ENCODE measurements around the gene HOXA4.

The HOXA4 gene

DNA sequence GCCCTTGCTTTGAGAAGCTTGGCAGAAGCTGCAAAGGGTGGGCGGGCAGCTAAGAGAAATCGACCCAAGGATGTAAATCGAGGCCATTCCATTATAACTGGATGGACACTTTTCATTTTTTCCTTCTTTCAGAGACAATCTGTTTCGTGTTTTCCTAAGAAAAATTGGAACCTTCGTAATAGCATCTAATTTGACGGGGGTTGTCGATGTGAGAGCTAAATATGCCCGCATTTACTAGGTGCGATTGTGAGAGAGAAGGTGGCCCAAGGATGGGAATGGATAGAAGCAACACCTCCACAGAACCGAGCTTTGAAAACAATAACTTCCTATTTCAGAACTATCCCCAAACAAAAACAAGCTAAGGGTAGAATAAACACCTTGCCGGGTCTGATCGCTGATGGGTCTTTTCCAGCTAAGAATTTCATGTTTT is 848 bp upstream of the HOXA4 start:
- Histone ChIP-seq H4K8ac (ENCODE audit: low read depth, low read length) (no peak overlapping the region), H3K14ac (ENCODE audit: low read length) (no peak overlapping the region), H2AFZ (ENCODE audit: low read length) (peak overlapping the region; percentile 98), H2BK15ac (ENCODE audit: low read length) (no peak overlapping the region), H2BK12ac (ENCODE audit: low read length) (no peak overlapping the region), H3K23ac (ENCODE audit: low read depth, low read length, poor library complexity) (no peak overlapping the region), H3K4me2 (ENCODE audit: insufficient read depth, low read length, poor library complexity, severe bottlenecking) (peak overlapping the region; percentile 61), H3K4me3 (ENCODE audit: low read length in 2 of 2) (peak overlapping the region in 1 of 2 donors; percentile 53), H2BK120ac (ENCODE audit: low read depth, low read length) (no peak overlapping the region), H3K18ac (ENCODE audit: low read length) (no peak overlapping the region), H3K4me1 (ENCODE audit: control insufficient read depth in 2 of 2, insufficient read depth in 1 of 2, low read depth in 1 of 2, low read length in 2 of 2) (peaks cover 0 to 3% of the 10 kb centered on the region in 2 donors), H3K9me3 (replicated peaks in 1 of 2; ENCODE audit: control insufficient read depth in 2 of 2, insufficient read depth in 1 of 2, low read depth in 1 of 2, low read length in 2 of 2) (peaks cover 0 to 8% of the 10 kb centered on the region in 2 donors), H2AK5ac (ENCODE audit: low read depth, low read length) (no peak overlapping the region), H3K79me1 (ENCODE audit: low read depth, low read length) (no peaks in the 10 kb centered on the region), H3K36me3 (replicated peaks in 1 of 2; ENCODE audit: control insufficient read depth in 2 of 2, insufficient read depth in 2 of 2, low read length in 2 of 2) (no peaks in the 10 kb centered on the region), H2BK5ac (ENCODE audit: low read length) (no peak overlapping the region), H4K91ac (ENCODE audit: low read depth, low read length, poor library complexity) (no peak overlapping the region), H3K9ac (ENCODE audit: low read depth, low read length, poor library complexity) (no peak overlapping the region), H3K4ac (ENCODE audit: low read length) (no peak overlapping the region), H3K27me3 (ENCODE audit: control insufficient read depth in 3 of 3, insufficient read depth in 3 of 3, low read depth in 1 of 3, low read length in 3 of 3) (peaks cover 21 to 100% (median 92%) of the 10 kb centered on the region in 3 experiments), H3K27ac (replicated peaks; ENCODE audit: low read length) (no peak overlapping the region)
- no CpG with 5 or more reads among the region's 12 CpGs for WGBS, 2 donors (ENCODE audit: extremely low coverage in 2 of 2, insufficient read length in 2 of 2, insufficient replicate concordance in 1 of 2)
- no peak for DNase-seq (ENCODE audit: low spot score)

DNA sequence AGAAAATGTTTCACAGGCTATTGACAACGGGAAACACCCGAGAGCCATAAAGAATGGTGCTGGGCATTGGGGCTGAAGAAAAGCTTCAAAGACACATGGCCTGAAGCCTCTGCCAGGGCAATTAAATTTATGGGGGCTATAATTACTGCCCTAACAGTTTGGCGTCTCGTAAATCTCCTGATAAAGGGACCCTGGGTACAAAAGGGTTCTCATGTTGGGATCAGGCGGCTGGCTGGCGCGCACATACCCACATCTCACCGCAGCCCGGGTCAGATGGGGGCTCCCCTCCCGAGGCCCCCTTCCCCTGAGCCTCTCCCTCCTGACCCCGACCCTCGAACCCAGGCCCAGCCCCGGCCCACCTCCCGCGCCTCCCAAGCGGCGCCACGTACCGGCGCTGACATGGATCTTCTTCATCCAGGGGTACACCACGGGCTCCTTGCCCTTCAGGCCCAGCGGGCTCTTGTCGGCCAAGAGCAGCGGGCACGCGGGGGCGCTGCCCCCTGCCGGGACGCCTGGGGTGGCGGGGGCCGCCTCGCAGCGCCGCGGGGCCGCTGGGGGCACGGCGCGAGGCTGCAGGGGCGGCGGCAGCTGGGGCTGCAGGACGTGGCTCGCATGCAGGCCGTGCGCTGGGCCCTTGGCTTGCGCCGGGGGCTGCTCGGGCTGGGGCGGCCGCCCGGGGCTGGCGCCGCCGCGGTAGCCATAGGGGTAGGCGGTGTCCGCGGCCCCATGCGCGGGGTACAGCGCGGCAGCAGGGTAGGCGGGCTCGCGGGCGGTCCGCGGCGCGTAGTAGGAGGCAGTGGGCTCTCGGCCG is 623 bp downstream of the HOXA4 start:
- Histone ChIP-seq H3K36me3 (replicated peaks in 1 of 2; ENCODE audit: control insufficient read depth in 2 of 2, insufficient read depth in 2 of 2, low read length in 2 of 2) (no peaks in the 10 kb centered on the region), H3K27me3 (ENCODE audit: control insufficient read depth in 3 of 3, insufficient read depth in 3 of 3, low read depth in 1 of 3, low read length in 3 of 3) (peaks cover 23 to 100% (median 93%) of the 10 kb centered on the region in 3 experiments), H3K4me2 (ENCODE audit: insufficient read depth, low read length, poor library complexity, severe bottlenecking) (peak overlapping the region; percentile 54), H3K18ac (ENCODE audit: low read length) (no peak overlapping the region), H2BK12ac (ENCODE audit: low read length) (no peak overlapping the region), H3K9ac (ENCODE audit: low read depth, low read length, poor library complexity) (no peak overlapping the region), H3K23ac (ENCODE audit: low read depth, low read length, poor library complexity) (no peak overlapping the region), H2BK15ac (ENCODE audit: low read length) (no peak overlapping the region), H2AFZ (ENCODE audit: low read length) (peak overlapping the region; percentile 98), H3K4me3 (ENCODE audit: low read length in 2 of 2) (no peak overlapping the region), H3K27ac (replicated peaks; ENCODE audit: low read length) (no peak overlapping the region), H2BK5ac (ENCODE audit: low read length) (no peak overlapping the region), H2BK120ac (ENCODE audit: low read depth, low read length) (no peak overlapping the region), H3K14ac (ENCODE audit: low read length) (no peak overlapping the region), H4K91ac (ENCODE audit: low read depth, low read length, poor library complexity) (no peak overlapping the region), H3K4ac (ENCODE audit: low read length) (no peak overlapping the region), H4K8ac (ENCODE audit: low read depth, low read length) (no peak overlapping the region), H2AK5ac (ENCODE audit: low read depth, low read length) (no peak overlapping the region), H3K79me1 (ENCODE audit: low read depth, low read length) (no peaks in the 10 kb centered on the region), H3K9me3 (replicated peaks in 1 of 2; ENCODE audit: control insufficient read depth in 2 of 2, insufficient read depth in 1 of 2, low read depth in 1 of 2, low read length in 2 of 2) (peaks cover 0 to 8% of the 10 kb centered on the region in 2 donors), H3K4me1 (ENCODE audit: control insufficient read depth in 2 of 2, insufficient read depth in 1 of 2, low read depth in 1 of 2, low read length in 2 of 2) (peaks cover 0 to 3% of the 10 kb centered on the region in 2 donors)
- WGBS, 2 donors (ENCODE audit: extremely low coverage in 2 of 2, insufficient read length in 2 of 2, insufficient replicate concordance in 1 of 2), result no CpG with 5 or more reads among the region's 72 CpGs
- no peak for DNase-seq (ENCODE audit: low spot score)

DNA sequence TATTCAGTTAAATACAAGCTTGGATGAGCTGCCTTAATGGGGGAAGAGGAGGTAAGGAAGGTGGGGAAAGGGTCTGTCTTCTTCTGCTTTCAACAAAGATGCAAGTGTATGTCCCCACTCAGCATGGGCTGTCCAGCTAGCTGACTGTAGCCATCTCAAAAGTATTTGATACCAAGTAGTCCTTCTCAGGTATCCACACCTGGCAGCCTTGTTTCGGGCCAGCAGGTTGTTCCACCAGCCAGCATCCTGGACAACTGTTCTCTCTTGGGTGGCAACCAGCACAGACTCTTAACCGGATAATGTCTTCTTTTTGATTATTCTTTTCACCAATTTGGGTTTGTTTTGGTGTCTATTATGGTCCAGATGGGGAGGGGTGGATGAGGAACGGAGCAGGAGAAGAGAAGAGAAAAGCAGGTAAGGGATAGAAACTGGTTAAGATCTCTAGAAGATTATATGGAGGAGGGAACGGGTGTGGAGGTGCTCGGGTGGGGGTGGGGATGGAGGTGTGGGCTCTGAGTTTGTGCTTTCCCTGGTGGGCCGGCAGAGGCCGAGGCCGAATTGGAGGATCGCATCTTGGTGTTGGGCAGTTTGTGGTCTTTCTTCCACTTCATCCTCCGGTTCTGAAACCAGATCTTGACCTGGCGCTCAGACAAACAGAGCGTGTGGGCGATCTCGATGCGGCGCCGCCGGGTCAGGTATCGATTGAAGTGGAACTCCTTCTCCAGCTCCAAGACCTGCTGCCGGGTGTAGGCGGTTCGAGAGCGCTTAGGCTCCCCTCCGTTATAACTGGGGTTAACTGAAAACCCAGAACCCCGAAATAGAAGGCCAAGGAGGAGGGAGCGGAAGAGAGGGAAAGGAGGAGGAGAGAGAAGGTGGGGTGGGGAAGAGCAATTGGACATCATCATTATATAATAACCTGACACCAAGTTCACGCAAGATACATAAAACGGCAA is 1.5 kb downstream of the HOXA4 start:
- H3K4me3 ChIP-seq (ENCODE audit: low read length in 2 of 2), result no peak overlapping the region
- H2BK120ac ChIP-seq (ENCODE audit: low read depth, low read length), result no peak overlapping the region
- H3K9me3 ChIP-seq (replicated peaks in 1 of 2; ENCODE audit: control insufficient read depth in 2 of 2, insufficient read depth in 1 of 2, low read depth in 1 of 2, low read length in 2 of 2), result peaks cover 0 to 8% of the 10 kb centered on the region in 2 donors
- no peak overlapping the region for H4K8ac ChIP-seq (ENCODE audit: low read depth, low read length)
- no peak overlapping the region for H2BK12ac ChIP-seq (ENCODE audit: low read length)
- no peak overlapping the region for H3K4me2 ChIP-seq (ENCODE audit: insufficient read depth, low read length, poor library complexity, severe bottlenecking)
- H3K4me1 ChIP-seq (ENCODE audit: control insufficient read depth in 2 of 2, insufficient read depth in 1 of 2, low read depth in 1 of 2, low read length in 2 of 2), result peaks cover 0 to 3% of the 10 kb centered on the region in 2 donors
- no peak overlapping the region for H3K4ac ChIP-seq (ENCODE audit: low read length)
- H3K18ac ChIP-seq (ENCODE audit: low read length), result no peak overlapping the region
- H3K23ac ChIP-seq (ENCODE audit: low read depth, low read length, poor library complexity), result no peak overlapping the region
- WGBS, 2 donors (ENCODE audit: extremely low coverage in 2 of 2, insufficient read length in 2 of 2, insufficient replicate concordance in 1 of 2), result no CpG with 5 or more reads among the region's 28 CpGs
- no peak overlapping the region for H2AFZ ChIP-seq (ENCODE audit: low read length)
- no peak overlapping the region for H3K14ac ChIP-seq (ENCODE audit: low read length)
- no peaks in the 10 kb centered on the region for H3K36me3 ChIP-seq (replicated peaks in 1 of 2; ENCODE audit: control insufficient read depth in 2 of 2, insufficient read depth in 2 of 2, low read length in 2 of 2)
- no peaks in the 10 kb centered on the region for H3K79me1 ChIP-seq (ENCODE audit: low read depth, low read length)
- no peak overlapping the region for H4K91ac ChIP-seq (ENCODE audit: low read depth, low read length, poor library complexity)
- no peak overlapping the region for H2AK5ac ChIP-seq (ENCODE audit: low read depth, low read length)
- H3K9ac ChIP-seq (ENCODE audit: low read depth, low read length, poor library complexity), result no peak overlapping the region
- H2BK15ac ChIP-seq (ENCODE audit: low read length), result no peak overlapping the region
- no peak for DNase-seq (ENCODE audit: low spot score)
- H2BK5ac ChIP-seq (ENCODE audit: low read length), result no peak overlapping the region
- H3K27me3 ChIP-seq (ENCODE audit: control insufficient read depth in 3 of 3, insufficient read depth in 3 of 3, low read depth in 1 of 3, low read length in 3 of 3), result peaks cover 31 to 100% (median 95%) of the 10 kb centered on the region in 3 experiments
- no peak overlapping the region for H3K27ac ChIP-seq (replicated peaks; ENCODE audit: low read length)

DNA sequence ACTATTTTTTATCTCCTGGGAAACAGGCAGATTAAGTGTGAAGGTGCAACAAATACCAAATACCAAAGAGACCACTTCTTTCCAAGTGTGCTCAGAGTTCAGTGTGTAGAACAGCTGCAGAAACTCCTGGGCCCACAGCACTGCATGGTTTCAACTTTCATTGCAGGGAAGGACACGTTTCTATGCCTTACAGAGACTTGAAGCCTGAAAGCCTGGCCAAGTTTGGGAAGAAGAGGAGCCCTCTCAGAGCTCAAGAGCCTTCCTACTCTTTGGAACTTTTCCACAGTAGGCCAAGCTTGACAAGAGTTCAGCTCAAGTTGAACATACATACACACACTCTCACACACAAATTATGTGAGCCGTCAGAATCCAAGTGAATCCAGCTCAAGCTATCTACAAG is 2.5 kb downstream of the HOXA4 start:
- Histone ChIP-seq H3K27me3 (ENCODE audit: control insufficient read depth in 3 of 3, insufficient read depth in 3 of 3, low read depth in 1 of 3, low read length in 3 of 3) (peaks cover 40 to 100% (median 95%) of the 10 kb centered on the region in 3 experiments), H4K8ac (ENCODE audit: low read depth, low read length) (no peak overlapping the region), H2BK120ac (ENCODE audit: low read depth, low read length) (no peak overlapping the region), H4K91ac (ENCODE audit: low read depth, low read length, poor library complexity) (no peak overlapping the region), H3K4me1 (ENCODE audit: control insufficient read depth in 2 of 2, insufficient read depth in 1 of 2, low read depth in 1 of 2, low read length in 2 of 2) (peaks cover 0 to 3% of the 10 kb centered on the region in 2 donors), H2BK5ac (ENCODE audit: low read length) (no peak overlapping the region), H2BK12ac (ENCODE audit: low read length) (no peak overlapping the region), H2BK15ac (ENCODE audit: low read length) (no peak overlapping the region), H3K9ac (ENCODE audit: low read depth, low read length, poor library complexity) (no peak overlapping the region), H3K4me3 (ENCODE audit: low read length in 2 of 2) (no peak overlapping the region), H3K27ac (replicated peaks; ENCODE audit: low read length) (no peak overlapping the region), H3K79me1 (ENCODE audit: low read depth, low read length) (no peaks in the 10 kb centered on the region), H3K36me3 (replicated peaks in 1 of 2; ENCODE audit: control insufficient read depth in 2 of 2, insufficient read depth in 2 of 2, low read length in 2 of 2) (no peaks in the 10 kb centered on the region), H3K9me3 (replicated peaks in 1 of 2; ENCODE audit: control insufficient read depth in 2 of 2, insufficient read depth in 1 of 2, low read depth in 1 of 2, low read length in 2 of 2) (peaks cover 0 to 10% of the 10 kb centered on the region in 2 donors), H3K4ac (ENCODE audit: low read length) (no peak overlapping the region), H2AK5ac (ENCODE audit: low read depth, low read length) (no peak overlapping the region), H3K18ac (ENCODE audit: low read length) (no peak overlapping the region), H3K14ac (ENCODE audit: low read length) (no peak overlapping the region), H3K4me2 (ENCODE audit: insufficient read depth, low read length, poor library complexity, severe bottlenecking) (no peak overlapping the region), H2AFZ (ENCODE audit: low read length) (no peak overlapping the region), H3K23ac (ENCODE audit: low read depth, low read length, poor library complexity) (no peak overlapping the region)
- no peak for DNase-seq (ENCODE audit: low spot score)
- no CpG with 5 or more reads among the region's 2 CpGs for WGBS, 2 donors (ENCODE audit: extremely low coverage in 2 of 2, insufficient read length in 2 of 2, insufficient replicate concordance in 1 of 2)

Data from neuronal stem cell (in vitro differentiated cells).